Stimulated activated CD8-positive, alpha-beta memory T cell treated with anti-CD3 and anti-CD28 coated beads, Interleukin-15, amount 100 ng/mL, for 48 hours (primary cell): ENCODE data around the gene ACAT2.
"Not testable (repeated sequence)": the region's sequence is repeated elsewhere in the genome, so short reads cannot be mapped to it uniquely, and the experiment has no call there.

Experiments used
- DNase-seq, 2 donors: peaks; one replicate each; pipeline ENCODE4 v3.0.0-alpha.2; 2020; ENCODE audit warnings: low read depth in 2 of 2

The ACAT2 gene

DNA sequence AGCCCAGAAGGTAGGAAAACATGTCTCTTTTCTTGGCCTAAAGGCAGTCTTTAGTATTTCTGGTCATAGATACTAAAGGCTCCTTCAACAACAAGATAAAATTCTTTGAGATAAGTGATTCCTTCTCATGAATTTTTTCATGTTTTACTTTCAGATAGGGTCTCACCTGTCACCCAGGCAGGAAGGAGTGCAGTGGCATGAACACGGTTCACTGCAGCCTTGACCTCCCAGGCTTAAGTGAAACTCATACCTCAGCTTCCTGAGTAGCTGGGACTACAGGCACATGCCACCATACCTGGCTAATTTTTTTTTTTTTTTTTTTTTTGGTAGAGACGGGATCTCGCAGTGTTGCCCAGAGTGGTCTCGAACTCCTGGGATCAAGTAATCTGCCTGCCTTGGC is 47.3 kb downstream of the ACAT2 start:
- no peak for DNase-seq

- DNase-seq = no peak
These were observed 51.9 kb downstream of the ACAT2 start for GRCh38 chr6:159813781-159814180.

GRCh38 chr6:159815410-159815809 is 53.6 kb downstream of the ACAT2 start:
- DNase-seq = no peak

DNA sequence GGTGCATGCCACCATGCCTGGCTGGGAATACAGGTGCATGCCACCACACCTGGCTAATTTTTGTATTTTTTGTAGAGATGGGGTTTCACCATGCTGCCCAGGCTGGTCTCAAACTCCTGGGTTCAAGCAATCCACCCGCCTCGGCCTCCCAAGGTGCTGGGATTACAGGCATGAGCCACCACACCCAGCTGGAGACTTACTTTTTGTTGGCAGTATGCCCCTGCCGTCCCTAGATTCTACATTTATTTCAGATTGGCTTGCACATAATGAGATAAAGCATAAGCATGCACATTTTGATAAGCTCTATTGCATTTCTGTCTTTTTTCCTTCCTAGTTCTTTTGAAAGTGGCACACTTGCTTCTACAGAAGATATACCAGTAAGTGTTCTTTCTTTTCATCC is 54.9 kb downstream of the ACAT2 start:
- DNase-seq = not testable (repeated sequence)

- DNase-seq = no peak
These were observed 56.3 kb downstream of the ACAT2 start for GRCh38 chr6:159817951-159818739.

- DNase-seq = no peak
These were observed 57.3 kb downstream of the ACAT2 start for GRCh38 chr6:159819098-159819497.

DNA sequence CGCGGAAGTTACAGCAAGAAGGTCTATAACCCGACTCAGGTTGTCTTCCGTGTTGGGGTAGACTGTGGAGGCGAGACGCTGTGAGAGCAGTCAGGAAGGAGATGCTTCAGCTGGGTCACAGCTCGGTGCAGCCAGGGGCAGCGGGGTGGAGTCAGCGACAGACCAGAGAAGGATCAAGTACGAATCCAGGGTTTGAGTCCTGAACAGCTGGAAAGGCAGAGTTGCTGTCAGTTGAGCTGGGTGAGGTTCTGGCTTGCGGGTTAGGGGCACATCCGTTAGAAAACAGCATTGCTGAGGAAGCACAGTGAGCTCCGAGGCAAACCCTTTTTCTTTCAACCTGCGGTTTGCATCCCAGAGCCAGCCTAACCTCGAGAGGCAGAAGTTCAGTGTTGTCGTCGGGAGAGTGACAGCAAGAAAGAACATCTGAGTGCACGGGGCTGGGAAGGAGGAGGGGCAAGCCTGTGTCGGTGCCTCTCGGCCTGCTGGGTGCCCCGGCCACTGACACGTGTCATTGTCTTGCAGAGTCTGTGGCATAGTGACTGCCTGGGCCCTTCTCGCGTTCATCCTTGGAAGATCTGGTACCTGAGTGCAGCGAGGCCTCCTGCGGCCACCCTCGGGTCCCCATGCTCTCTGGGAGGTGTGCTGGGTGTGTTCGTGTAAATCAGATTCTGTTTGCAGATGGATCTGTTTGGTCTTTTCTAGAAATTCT is 58.2 kb downstream of the ACAT2 start:
- no peak for DNase-seq

- no peak for DNase-seq
These were observed 59.3 kb downstream of the ACAT2 start for GRCh38 chr6:159821122-159821521.

DNA sequence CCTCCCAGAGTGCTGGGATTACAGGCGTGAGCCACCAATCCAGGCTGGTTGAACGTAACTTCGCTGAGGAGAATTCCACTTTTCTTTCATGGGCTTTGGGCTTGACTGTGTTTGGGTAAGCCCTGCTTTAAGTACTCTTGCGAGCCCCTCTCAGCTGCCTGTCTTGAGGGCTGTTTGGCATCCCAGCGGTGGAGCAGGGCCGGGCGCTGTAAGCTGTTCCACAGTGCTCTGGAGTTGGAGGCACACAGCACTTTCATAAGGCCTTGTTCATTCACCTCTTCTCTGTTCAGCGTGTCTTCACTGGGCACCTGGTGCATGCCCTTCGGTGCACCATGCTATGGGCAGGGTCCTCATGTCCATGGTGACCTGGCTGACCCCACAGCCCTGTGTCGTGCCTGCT is 59.9 kb downstream of the ACAT2 start:
- no peak for DNase-seq

DNA sequence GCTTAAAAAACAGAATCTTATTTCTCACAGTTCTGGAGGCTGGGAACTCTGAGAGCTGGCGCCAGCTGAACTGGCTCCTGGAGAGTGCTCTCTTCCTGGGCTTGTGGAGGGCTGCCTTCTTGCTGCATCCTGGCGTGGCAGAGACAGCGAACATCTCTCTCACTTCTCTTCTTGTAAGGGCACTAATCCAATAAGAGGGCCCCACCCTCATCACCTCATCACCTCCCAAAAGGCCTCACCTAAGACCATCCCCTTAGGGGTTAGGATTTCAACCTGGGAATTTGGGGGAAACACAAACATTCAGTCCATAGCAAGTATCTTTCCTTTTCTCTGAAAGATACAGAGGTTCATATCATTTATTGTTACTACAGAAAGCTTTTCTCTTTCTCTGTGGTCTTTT is 62.1 kb downstream of the ACAT2 start:
- no peak for DNase-seq

DNA sequence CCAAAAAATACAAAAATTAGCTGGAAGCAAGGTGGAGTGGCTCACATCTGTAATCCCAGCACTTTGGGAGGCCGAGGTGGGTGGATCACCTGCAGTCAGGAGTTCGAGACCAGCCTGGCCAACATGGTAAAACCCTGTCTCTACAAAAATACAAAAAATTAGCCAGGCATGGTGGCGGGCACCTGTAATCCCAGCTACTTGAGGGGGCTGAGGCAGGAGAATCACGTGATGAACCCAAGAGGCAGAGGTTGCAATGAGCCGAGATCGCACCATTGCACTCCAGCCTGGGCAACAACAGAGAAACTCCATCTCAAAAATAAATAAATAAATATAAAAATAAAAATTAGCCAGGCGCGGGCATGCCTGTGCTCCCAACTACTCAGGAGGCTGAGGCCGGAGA is 62.8 kb downstream of the ACAT2 start:
- not testable (repeated sequence) for DNase-seq

GRCh38 chr6:159826004-159826403 is 64.2 kb downstream of the ACAT2 start:
- no peak for DNase-seq

GRCh38 chr6:159826968-159827647 is 65.3 kb downstream of the ACAT2 start:
- DNase-seq = no peak

DNA sequence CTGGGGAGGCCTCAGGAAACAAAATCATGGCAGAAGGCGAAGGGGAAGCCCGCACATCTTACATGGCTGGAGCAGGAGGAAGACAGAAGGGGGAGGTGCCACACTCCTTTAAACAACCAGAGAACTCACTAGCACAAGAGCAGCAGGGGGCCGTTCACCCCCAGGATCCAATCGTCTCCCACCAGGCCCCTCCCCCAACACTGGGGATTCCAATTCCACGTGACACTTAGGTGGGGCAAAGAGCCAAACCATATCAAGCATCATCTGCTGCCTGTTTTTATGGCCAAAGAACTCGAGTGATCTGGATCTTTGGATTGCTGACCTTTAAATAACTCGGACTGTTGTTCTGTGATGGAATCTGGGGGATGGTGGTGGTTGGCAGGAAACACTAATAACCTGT is 66.2 kb downstream of the ACAT2 start:
- DNase-seq = no peak
